NCI-H128 (cell line): ENCODE results near the gene KCNH6.

Source experiments
- DNase-seq: peaks from one replicate; lab custom pipeline; 2025; ENCODE audit not compliant: unreplicated experiment; lab: John Stamatoyannopoulos, UW

Gene KCNH6

DNA sequence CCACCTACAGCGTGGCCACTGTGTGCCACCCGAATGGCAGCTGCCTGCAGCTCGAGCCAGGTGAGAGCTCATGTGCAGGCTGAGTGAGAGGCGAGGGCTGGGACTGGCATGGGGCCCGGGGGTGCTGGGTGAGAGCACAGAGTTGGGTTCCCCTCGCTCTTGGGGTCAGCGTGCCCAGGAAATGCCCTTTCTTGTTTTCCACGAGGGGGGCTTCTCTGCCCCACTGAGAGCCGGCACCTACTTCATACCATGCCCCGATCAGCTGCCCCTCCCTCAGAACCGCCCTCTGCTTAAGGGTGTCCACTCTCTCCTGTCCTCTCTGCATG, 36.2 kb upstream of the KCNH6 start:
- DNase-seq: no peak

GRCh38 chr17:63488851-63489250, 34.3 kb upstream of the KCNH6 start:
- no peak for DNase-seq

GRCh38 chr17:63489291-63489690, 33.9 kb upstream of the KCNH6 start:
- DNase-seq: no peak

DNA sequence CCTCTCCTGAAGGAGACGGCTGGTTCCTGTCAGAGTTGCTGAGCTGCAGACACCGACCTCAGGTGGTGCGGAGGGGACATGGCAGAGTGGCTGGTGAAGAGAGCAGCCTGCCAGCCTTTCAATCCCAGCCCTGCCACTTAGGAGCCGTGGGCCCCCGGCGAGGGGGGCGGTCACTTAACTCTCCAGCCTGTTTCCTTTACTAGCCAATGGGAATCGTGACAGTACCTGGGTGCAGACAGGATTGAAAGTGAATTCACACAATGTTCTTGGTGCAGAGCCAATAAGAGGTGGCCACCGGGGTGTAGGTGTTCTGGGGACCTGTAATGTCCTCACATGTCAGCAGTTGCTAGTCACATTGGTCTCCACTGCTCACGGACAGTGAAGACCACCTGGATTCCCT, 32.8 kb upstream of the KCNH6 start:
- DNase-seq: no peak

DNA sequence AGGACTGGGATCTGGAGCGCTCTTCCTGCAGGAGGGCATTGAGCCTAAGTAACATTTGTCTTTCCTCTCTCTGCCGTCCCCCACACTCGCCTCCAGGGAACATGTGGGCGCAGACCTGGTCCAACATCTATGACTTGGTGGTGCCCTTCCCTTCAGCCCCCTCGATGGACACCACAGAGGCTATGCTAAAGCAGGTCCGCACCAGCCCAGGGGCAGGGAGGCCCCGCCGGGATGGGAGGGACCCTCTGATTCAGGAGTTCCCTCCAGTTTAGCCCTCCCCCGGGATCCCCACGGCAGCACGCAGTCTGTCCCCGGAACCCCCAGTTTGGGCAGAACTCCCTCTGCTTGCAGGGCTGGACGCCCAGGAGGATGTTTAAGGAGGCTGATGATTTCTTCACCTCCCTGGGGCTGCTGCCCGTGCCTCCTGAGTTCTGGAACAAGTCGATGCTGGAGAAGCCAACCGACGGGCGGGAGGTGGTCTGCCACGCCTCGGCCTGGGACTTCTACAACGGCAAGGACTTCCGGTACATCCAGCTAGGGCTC, 32.2 kb upstream of the KCNH6 start:
- DNase-seq: no peak

DNA sequence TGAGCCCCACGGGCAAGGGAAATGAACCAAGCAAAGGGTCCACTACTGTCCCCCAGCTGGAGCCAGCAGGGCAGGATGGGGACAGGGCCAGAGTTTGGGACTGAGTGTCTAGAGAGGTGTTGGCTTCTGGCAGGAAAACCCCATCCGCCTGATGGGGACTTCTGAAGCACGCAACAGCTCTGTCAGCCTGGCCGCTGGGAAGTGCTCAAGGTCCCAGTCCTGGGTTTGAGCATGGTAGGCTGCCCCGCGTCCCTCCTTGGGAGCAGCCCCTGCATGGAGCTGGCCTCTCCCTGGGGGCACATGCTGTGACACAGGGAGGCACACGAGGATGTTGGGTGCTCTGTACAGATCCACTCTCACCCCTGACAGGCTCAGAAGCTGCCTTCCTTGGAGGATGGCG, 31.7 kb upstream of the KCNH6 start:
- no peak for DNase-seq

DNA sequence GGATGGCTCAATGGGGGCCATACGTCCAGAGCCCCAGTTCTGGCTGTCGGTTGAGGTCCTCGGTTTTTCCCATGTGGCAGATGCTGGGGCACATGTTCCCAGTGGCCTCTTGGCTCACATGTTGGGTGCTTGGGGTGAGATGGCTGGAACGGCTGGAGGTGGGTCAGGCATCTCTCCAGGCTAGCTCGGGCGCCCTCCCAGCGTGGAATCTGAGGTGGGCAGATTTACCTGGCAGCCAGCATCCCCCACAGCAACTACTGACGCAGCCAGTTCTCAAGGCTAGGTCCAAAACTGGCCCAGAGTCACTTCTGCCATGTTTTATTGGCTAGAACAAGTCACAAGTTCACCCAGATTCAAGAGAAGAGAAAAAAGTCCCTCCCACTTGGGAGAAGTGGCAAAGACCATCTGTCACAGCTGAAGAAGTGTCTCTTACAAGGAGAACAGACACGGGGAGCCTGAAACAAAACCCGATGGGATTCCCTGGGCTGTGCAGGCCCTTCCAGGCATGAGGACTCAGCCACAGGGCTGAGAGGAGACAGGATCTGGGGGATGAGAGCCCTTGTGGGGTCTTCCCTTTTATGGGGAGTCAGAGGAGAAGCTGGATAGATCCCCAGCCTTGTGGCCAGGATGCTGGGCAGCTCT, 31.1 kb upstream of the KCNH6 start:
- DNase-seq: no peak

- DNase-seq: no peak
These were observed 30.2 kb upstream of the KCNH6 start for GRCh38 chr17:63492940-63493339.

DNA sequence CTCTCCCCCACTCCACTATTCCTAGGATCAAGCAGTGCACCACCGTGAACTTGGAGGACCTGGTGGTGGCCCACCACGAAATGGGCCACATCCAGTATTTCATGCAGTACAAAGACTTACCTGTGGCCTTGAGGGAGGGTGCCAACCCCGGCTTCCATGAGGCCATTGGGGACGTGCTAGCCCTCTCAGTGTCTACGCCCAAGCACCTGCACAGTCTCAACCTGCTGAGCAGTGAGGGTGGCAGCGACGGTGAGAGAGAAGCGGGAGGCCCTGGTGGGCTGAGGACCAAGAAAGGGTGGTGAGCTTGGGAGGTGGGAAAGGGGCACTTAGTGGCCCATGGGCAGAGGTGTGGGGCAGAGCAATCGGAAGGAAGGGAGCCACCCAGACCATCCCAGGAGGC, 29.7 kb upstream of the KCNH6 start:
- no peak for DNase-seq

DNA sequence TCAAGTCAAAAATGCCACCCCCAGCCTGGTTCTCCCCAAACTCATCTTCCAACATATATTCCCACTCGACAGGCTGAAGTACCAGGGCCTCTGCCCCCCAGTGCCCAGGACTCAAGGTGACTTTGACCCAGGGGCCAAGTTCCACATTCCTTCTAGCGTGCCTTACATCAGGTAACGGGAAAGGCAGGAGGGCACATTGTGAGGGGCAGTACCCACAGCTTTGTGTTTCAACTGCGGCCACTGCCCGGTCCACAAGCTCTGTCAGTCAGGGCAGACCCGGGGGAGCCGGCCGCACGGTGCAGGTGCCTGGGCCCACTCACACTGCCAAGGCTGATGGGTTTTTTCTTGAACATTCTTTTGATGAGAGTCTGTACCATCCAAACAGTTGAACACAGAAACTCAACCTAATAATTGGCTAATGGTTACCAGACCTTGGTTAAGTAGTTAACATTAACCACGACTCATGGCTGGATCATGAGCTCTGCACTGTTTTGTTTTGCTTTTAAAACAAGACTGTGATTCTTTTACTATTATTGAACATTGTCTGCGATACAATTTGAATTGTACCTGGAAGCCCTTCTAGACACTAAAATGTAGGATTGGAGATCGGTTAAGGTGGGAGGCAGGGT, 28.7 kb upstream of the KCNH6 start:
- no peak for DNase-seq

DNA sequence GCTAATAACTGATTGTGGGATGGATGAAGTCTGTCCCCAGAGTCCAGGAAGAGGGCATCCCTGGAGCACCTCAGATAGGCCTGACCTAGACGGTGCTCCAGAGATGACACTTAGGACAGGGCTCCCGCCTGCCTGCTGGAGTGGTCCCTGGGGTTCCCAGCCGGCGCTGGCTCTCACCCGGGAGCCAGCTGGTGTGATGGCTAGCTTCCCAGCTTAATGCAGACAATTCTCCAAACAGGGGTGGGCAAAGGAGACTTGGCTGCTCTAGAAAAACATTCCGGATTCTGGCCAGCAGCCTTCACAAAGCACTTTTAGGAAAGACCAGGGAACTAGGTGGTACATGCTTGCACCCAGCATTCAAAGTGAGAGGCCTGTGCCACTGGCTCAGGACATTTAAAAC, 27.7 kb upstream of the KCNH6 start:
- DNase-seq: no peak

- no peak for DNase-seq
These were observed 27.0 kb upstream of the KCNH6 start for GRCh38 chr17:63496177-63496576.

- DNase-seq: no peak
These were observed 26.3 kb upstream of the KCNH6 start for GRCh38 chr17:63496663-63497400.

DNA sequence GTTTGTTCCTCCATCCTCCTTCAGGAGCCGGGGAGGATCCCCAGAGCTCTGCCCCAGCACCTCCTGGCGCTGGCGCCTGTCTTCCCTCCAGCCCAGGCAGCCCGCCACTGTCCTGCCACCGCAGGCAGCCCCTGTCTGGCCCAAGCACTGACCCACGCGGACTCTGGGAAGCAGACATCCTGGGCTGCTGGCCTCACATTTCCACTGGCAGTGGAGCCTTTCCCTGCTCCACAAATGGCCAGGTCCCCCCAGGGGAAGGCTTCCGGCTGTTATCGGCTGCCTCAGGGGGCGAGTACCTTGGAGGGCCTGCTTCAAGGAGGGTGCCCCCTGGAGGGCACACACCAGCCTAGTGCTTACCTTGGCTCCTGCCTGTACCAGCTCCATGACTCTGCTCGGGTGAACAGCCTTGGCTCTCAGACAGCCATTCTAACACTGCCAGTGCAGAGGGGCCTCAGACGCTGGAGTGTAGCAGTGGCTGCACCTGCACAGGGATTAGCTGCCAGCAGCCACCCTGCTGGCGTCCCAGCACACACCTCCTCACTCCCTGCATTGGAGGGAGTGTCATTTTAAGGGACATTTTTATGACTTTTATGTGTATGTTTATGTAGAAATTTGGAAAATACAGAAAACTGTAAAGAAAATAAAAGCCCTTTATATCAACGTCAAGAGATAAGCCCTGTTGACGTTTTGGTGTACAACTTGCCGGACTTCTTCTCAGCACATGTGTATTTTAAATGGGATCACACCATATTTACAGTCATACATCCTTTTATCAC, 25.3 kb upstream of the KCNH6 start:
- DNase-seq: no peak

DNA sequence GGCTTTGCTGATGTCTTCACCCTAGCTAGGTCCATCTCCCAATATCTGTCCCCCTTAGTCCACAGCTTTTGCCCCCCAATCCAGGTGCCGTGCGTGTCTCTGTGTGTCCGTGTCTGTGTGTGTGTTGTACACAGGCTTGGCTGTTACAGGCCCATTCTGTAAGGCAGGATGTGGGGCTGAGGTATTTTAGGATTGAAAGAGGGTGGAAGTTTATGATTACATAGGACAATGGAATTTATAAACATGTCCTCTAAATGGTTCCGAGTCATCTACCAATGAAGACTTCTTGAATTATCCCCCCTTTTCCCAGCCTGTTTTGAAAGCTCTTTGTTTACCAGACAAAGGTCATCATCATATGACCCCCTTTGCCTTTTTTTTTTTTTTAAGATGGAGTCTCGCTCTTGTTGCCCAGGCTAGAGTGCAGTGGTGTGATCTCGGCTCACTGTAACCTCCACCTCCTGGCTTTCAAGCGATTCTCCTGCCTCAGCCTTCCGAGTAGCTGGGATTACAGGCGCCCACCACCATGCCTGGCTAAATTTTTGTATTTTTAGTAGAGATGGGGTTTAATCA, 24.4 kb upstream of the KCNH6 start:
- DNase-seq: no peak

GRCh38 chr17:63500543-63501390, 22.4 kb upstream of the KCNH6 start:
- no peak for DNase-seq

DNA sequence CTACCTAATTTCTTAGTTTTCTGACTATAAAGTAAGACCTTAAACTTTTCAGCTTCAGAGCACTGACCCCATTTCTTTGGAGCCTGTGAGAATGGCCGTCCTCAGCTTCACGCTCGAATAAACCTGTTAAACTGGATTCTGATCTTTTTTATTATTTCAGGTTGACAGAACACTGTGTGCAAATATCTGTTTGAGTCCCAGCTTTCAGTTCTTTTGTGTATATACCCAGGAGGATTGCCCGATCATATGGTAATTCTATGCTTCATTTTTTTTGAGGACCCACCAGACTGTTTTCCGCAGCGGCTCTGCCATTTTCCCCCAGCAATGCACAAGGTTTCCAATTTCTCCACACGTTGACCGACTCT, 19.8 kb upstream of the KCNH6 start:
- no peak for DNase-seq

- no peak for DNase-seq
These were observed 18.9 kb upstream of the KCNH6 start for GRCh38 chr17:63504261-63504660.

GRCh38 chr17:63505341-63505740, 17.8 kb upstream of the KCNH6 start:
- DNase-seq: no peak

- DNase-seq: no peak
These were observed 16.5 kb upstream of the KCNH6 start for GRCh38 chr17:63506627-63507026.
